Activated T-cell treated with anti-CD3 and anti-CD28 coated beads, Interleukin-2, amount 50 U/mL, for 24 hours (primary cell): Measurements from ENCODE around the gene VTN.

Experiments used
- DNase-seq: peaks from one replicate; pipeline ENCODE4 v3.0.0-alpha.2; 2020
- H3K27ac Mint-ChIP-seq: 2 replicates; pipeline ENCODE4 v1.8.0; 2020; ENCODE audit warnings: mild to moderate bottlenecking, mixed read lengths
- H3K27me3 Mint-ChIP-seq: 2 replicates; pipeline ENCODE4 v1.8.0; 2020; ENCODE audit warnings: mixed read lengths
- H3K36me3 Mint-ChIP-seq: 2 replicates; pipeline ENCODE4 v1.8.0; 2020; ENCODE audit warnings: low read depth, mixed read lengths
- H3K4me1 Mint-ChIP-seq: 2 replicates; pipeline ENCODE4 v1.8.0; 2020; ENCODE audit warnings: low read depth, mixed read lengths
- H3K4me3 Mint-ChIP-seq: 2 replicates; pipeline ENCODE4 v1.8.0; 2020; ENCODE audit warnings: mild to moderate bottlenecking, moderate library complexity, mixed read lengths
- H3K9me3 Mint-ChIP-seq: 2 replicates; pipeline ENCODE4 v1.8.0; 2020; ENCODE audit warnings: mixed read lengths

Gene VTN

GRCh38 chr17:28402224-28402630 is 32.1 kb upstream of the VTN start:
- no peaks in the 10 kb centered on the region for H3K27me3 Mint-ChIP-seq
- H3K36me3 Mint-ChIP-seq: peaks cover 34% of the 10 kb centered on the region
- no peak overlapping the region for H3K4me3 Mint-ChIP-seq
- peaks cover 15% of the 10 kb centered on the region for H3K4me1 Mint-ChIP-seq
- no peak overlapping the region for H3K27ac Mint-ChIP-seq
- DNase-seq: no peak
- no peaks in the 10 kb centered on the region for H3K9me3 Mint-ChIP-seq

- Mint-ChIP-seq H3K9me3 (no peaks in the 10 kb centered on the region), H3K36me3 (peaks cover 53% of the 10 kb centered on the region), H3K4me3 (no peak overlapping the region), H3K27me3 (no peaks in the 10 kb centered on the region), H3K27ac (peak overlapping the region; percentile 11), H3K4me1 (peaks cover 6% of the 10 kb centered on the region)
- no peak for DNase-seq
Measured at GRCh38 chr17:28399808-28400207, 29.7 kb upstream of the VTN start.

GRCh38 chr17:28398280-28398981 is 28.3 kb upstream of the VTN start:
- Mint-ChIP-seq H3K36me3 (peaks cover 64% of the 10 kb centered on the region), H3K4me1 (peaks cover 6% of the 10 kb centered on the region), H3K27ac (peak overlapping the region; percentile 38), H3K9me3 (no peaks in the 10 kb centered on the region), H3K4me3 (no peak overlapping the region), H3K27me3 (no peaks in the 10 kb centered on the region)
- no peak for DNase-seq

GRCh38 chr17:28397687-28398279 is 27.7 kb upstream of the VTN start:
- Mint-ChIP-seq H3K27me3 (no peaks in the 10 kb centered on the region), H3K4me1 (peaks cover 6% of the 10 kb centered on the region), H3K4me3 (no peak overlapping the region), H3K27ac (no peak overlapping the region), H3K36me3 (peaks cover 70% of the 10 kb centered on the region), H3K9me3 (no peaks in the 10 kb centered on the region)
- no peak for DNase-seq

- peaks cover 75% of the 10 kb centered on the region for H3K36me3 Mint-ChIP-seq
- H3K27ac Mint-ChIP-seq: no peak overlapping the region
- H3K4me3 Mint-ChIP-seq: no peak overlapping the region
- H3K4me1 Mint-ChIP-seq: peaks cover 6% of the 10 kb centered on the region
- no peaks in the 10 kb centered on the region for H3K9me3 Mint-ChIP-seq
- DNase-seq: no peak
- no peaks in the 10 kb centered on the region for H3K27me3 Mint-ChIP-seq
Measured at GRCh38 chr17:28397275-28397674, 27.2 kb upstream of the VTN start.

- Mint-ChIP-seq H3K4me3 (no peak overlapping the region), H3K4me1 (peaks cover 1% of the 10 kb centered on the region), H3K27ac (no peak overlapping the region), H3K9me3 (no peaks in the 10 kb centered on the region), H3K36me3 (peaks cover 73% of the 10 kb centered on the region), H3K27me3 (no peaks in the 10 kb centered on the region)
- no peak for DNase-seq
Measured at GRCh38 chr17:28396635-28397239, 26.6 kb upstream of the VTN start.

GRCh38 chr17:28395968-28396367 is 25.9 kb upstream of the VTN start:
- Mint-ChIP-seq H3K27me3 (no peaks in the 10 kb centered on the region), H3K4me3 (no peak overlapping the region), H3K9me3 (no peaks in the 10 kb centered on the region), H3K4me1 (no peaks in the 10 kb centered on the region), H3K36me3 (peaks cover 79% of the 10 kb centered on the region), H3K27ac (no peak overlapping the region)
- DNase-seq: no peak

- peaks cover 84% of the 10 kb centered on the region for H3K36me3 Mint-ChIP-seq
- H3K27me3 Mint-ChIP-seq: no peaks in the 10 kb centered on the region
- no peak overlapping the region for H3K27ac Mint-ChIP-seq
- no peaks in the 10 kb centered on the region for H3K9me3 Mint-ChIP-seq
- H3K4me1 Mint-ChIP-seq: no peaks in the 10 kb centered on the region
- DNase-seq: no peak
- no peak overlapping the region for H3K4me3 Mint-ChIP-seq
Measured at GRCh38 chr17:28395426-28395825, 25.3 kb upstream of the VTN start.

- peaks cover 88% of the 10 kb centered on the region for H3K36me3 Mint-ChIP-seq
- DNase-seq: no peak
- H3K27me3 Mint-ChIP-seq: no peaks in the 10 kb centered on the region
- no peak overlapping the region for H3K27ac Mint-ChIP-seq
- H3K9me3 Mint-ChIP-seq: no peaks in the 10 kb centered on the region
- H3K4me3 Mint-ChIP-seq: no peak overlapping the region
- no peaks in the 10 kb centered on the region for H3K4me1 Mint-ChIP-seq
Measured at GRCh38 chr17:28394337-28395116, 24.4 kb upstream of the VTN start.

GRCh38 chr17:28392491-28392890 is 22.4 kb upstream of the VTN start:
- no peak overlapping the region for H3K4me3 Mint-ChIP-seq
- no peaks in the 10 kb centered on the region for H3K27me3 Mint-ChIP-seq
- no peaks in the 10 kb centered on the region for H3K4me1 Mint-ChIP-seq
- H3K27ac Mint-ChIP-seq: no peak overlapping the region
- H3K9me3 Mint-ChIP-seq: no peaks in the 10 kb centered on the region
- H3K36me3 Mint-ChIP-seq: peaks cover 89% of the 10 kb centered on the region
- no peak for DNase-seq

GRCh38 chr17:28391401-28391800 is 21.3 kb upstream of the VTN start:
- DNase-seq: no peak
- Mint-ChIP-seq H3K4me3 (no peak overlapping the region), H3K4me1 (no peaks in the 10 kb centered on the region), H3K27me3 (no peaks in the 10 kb centered on the region), H3K27ac (no peak overlapping the region), H3K9me3 (no peaks in the 10 kb centered on the region), H3K36me3 (peaks cover 87% of the 10 kb centered on the region)

GRCh38 chr17:28390984-28391383 is 20.9 kb upstream of the VTN start:
- no peak for DNase-seq
- Mint-ChIP-seq H3K4me3 (no peak overlapping the region), H3K27ac (no peak overlapping the region), H3K36me3 (peaks cover 83% of the 10 kb centered on the region), H3K9me3 (no peaks in the 10 kb centered on the region), H3K4me1 (no peaks in the 10 kb centered on the region), H3K27me3 (no peaks in the 10 kb centered on the region)

GRCh38 chr17:28390563-28390962 is 20.5 kb upstream of the VTN start:
- no peaks in the 10 kb centered on the region for H3K4me1 Mint-ChIP-seq
- no peaks in the 10 kb centered on the region for H3K9me3 Mint-ChIP-seq
- no peak overlapping the region for H3K4me3 Mint-ChIP-seq
- DNase-seq: no peak
- no peaks in the 10 kb centered on the region for H3K27me3 Mint-ChIP-seq
- H3K27ac Mint-ChIP-seq: no peak overlapping the region
- H3K36me3 Mint-ChIP-seq: peaks cover 81% of the 10 kb centered on the region

- Mint-ChIP-seq H3K9me3 (no peaks in the 10 kb centered on the region), H3K4me3 (no peak overlapping the region), H3K27me3 (no peaks in the 10 kb centered on the region), H3K4me1 (peaks cover 4% of the 10 kb centered on the region), H3K36me3 (peaks cover 80% of the 10 kb centered on the region), H3K27ac (no peak overlapping the region)
- no peak for DNase-seq
Measured at GRCh38 chr17:28390141-28390540, 20.0 kb upstream of the VTN start.

- Mint-ChIP-seq H3K4me1 (peaks cover 18% of the 10 kb centered on the region), H3K27ac (no peak overlapping the region), H3K4me3 (no peak overlapping the region), H3K36me3 (peaks cover 70% of the 10 kb centered on the region), H3K9me3 (no peaks in the 10 kb centered on the region), H3K27me3 (no peaks in the 10 kb centered on the region)
- no peak for DNase-seq
Measured at GRCh38 chr17:28388106-28388505, 18.0 kb upstream of the VTN start.
